C4-2B (cell line): Measurements from ENCODE around the gene AP2A2.

Source experiments
- ZFX ChIP-seq: fragments of 450-650 bp; IDR thresholded peaks from 2 replicates; pipeline ENCODE4 v1.6.1; 2017
- TF ChIP-seq, protein P1 (sequence below): fragments of 450-650 bp; conservative IDR thresholded peaks from 2 replicates; pipeline ENCODE4 v1.5.1; 2017; ENCODE audit warnings: mild to moderate bottlenecking

DNA sequence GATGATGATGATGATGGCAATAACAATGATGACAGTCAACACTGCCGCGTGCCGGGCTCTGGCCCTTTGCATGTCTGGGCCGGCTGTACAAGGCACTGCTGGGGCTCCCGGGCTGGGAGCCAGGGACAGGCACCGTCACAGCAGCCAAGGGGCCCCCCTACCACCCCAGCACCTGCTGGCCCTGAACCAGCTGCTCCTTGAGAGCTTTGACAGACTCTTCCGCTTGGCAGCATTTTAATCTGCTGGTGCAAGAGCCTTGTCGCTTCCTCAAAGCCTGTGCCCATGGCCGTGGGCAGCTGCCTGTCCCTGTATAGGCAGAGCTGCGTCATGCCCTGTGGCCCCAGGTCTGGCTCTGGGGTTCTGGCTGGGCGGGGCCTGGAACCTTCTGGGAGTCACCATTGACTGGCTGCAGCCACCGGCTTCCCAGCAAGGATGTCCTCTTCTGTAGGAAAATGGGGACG is 123.8 kb downstream of the AP2A2 start:
- TF ChIP-seq, protein P1, sequence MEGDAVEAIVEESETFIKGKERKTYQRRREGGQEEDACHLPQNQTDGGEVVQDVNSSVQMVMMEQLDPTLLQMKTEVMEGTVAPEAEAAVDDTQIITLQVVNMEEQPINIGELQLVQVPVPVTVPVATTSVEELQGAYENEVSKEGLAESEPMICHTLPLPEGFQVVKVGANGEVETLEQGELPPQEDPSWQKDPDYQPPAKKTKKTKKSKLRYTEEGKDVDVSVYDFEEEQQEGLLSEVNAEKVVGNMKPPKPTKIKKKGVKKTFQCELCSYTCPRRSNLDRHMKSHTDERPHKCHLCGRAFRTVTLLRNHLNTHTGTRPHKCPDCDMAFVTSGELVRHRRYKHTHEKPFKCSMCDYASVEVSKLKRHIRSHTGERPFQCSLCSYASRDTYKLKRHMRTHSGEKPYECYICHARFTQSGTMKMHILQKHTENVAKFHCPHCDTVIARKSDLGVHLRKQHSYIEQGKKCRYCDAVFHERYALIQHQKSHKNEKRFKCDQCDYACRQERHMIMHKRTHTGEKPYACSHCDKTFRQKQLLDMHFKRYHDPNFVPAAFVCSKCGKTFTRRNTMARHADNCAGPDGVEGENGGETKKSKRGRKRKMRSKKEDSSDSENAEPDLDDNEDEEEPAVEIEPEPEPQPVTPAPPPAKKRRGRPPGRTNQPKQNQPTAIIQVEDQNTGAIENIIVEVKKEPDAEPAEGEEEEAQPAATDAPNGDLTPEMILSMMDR, result no peak
- TF ChIP-seq ZFX, result no peak
